HG03469 (cell line): ENCODE results near the gene S100A4.

ENCODE experiments used
- ATAC-seq: cut with Tn5 transposase; IDR thresholded peaks from one replicate; pipeline ENCODE4 v1.9.1; 2021; ENCODE audit warnings: mild to moderate bottlenecking, moderate library complexity, moderate number of reproducible peaks; ENCODE audit not compliant: unreplicated experiment

Gene S100A4

GRCh38 chr1:153548722-153549688 lies 3.4 kb upstream of the S100A4 start, which contains the start of gene S100A3:
Gene S100A3 (minus strand): TSS chr1:153549258. CDS start chr1:153548485, 773 bp downstream.
- ATAC-seq, result no peak

GRCh38 chr1:153547560-153548551 lies 2.2 kb upstream of the S100A4 start:
- ATAC-seq, result no peak

- no peak for ATAC-seq
Observed at GRCh38 chr1:153546796-153547559, 1.4 kb upstream of the S100A4 start.

GRCh38 chr1:153546371-153546770 lies 765 bp upstream of the S100A4 start:
- ATAC-seq, result no peak

GRCh38 chr1:153544453-153545066 lies 1.0 kb downstream of the S100A4 start:
- ATAC-seq, result no peak

GRCh38 chr1:153543736-153544135 lies 1.9 kb downstream of the S100A4 start:
- no peak for ATAC-seq

GRCh38 chr1:153542956-153543711 lies 2.5 kb downstream of the S100A4 start:
- no peak for ATAC-seq

- no peak for ATAC-seq
Observed at GRCh38 chr1:153541641-153542590, 3.7 kb downstream of the S100A4 start.

- no peak for ATAC-seq
Observed at GRCh38 chr1:153540394-153541361, 4.9 kb downstream of the S100A4 start, which contains the start of gene S100A5. Gene S100A5 (minus strand): TSS chr1:153540934. CDS start chr1:153540191, 743 bp downstream.

GRCh38 chr1:153539395-153540093 lies 6.1 kb downstream of the S100A4 start:
- ATAC-seq, result no peak

GRCh38 chr1:153538315-153538821 lies 7.2 kb downstream of the S100A4 start:
- ATAC-seq, result no peak

- no peak for ATAC-seq
Observed at GRCh38 chr1:153537376-153537730, 8.3 kb downstream of the S100A4 start.

GRCh38 chr1:153536671-153537375 lies 8.8 kb downstream of the S100A4 start:
- ATAC-seq, result no peak

GRCh38 chr1:153536012-153536670 lies 9.5 kb downstream of the S100A4 start:
- no peak for ATAC-seq
